Epithelial cell of proximal tubule (primary cell): ENCODE measurements around the gene NFATC3. TPM values are rescaled to one million over a fixed set of nuclear protein-coding genes. Genes with fewer than 3 reads are reported as not detected.

Source experiments
- DNase-seq: peaks from one replicate; pipeline ENCODE4 v3.0.0-alpha.2; 2011; ENCODE audit warnings: low read depth
- H3K4me3 ChIP-seq: 2 replicates; pipeline ENCODE4 v1.5.1; 2011; ENCODE audit warnings: low read depth, mild to moderate bottlenecking, low read length
- total RNA-seq: library from RNA; depleted of rRNA; stranded (reverse); fragments of >200 nt; gene quantifications from 2 replicates; pipeline ENCODE4 v1.2.3, GENCODE V29; 2015
- TF ChIP-seq, protein P1 (sequence below): conservative IDR thresholded peaks from 2 replicates; pipeline ENCODE4 v1.5.1; 2012; ENCODE audit warnings: low read depth, mild to moderate bottlenecking, low read length

The NFATC3 gene
- total RNA-seq, 1 donor from 2014 or later = 24.7 TPM

DNA sequence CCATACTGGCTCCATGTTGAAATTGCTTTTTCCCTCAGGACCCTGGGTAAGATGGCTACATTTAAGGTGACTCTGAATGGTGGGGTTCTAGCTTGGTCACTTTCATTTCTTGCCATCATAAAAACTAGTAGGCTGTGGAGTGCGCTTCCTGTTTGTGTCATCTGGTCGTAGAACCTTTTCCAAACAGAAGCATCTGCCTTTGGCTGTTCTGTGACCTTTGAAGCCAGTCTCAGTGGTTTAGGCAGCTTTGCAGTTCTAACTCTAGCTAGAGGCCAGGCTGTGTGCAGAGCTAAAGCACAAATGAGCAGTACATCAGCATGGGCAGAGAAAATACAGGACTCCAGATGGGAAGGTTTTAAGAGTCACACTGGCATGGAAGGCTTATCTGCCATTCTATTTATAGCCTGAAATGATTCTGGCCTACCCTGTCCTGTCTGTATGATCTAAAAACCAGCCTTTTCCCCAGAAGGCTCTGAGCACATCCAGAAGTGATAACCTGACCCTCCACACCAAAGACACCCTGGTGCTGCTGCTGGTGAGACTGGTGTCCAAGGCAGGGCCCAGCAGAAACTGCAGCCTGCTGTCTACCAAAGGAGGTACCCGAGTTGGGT is 142.1 kb downstream of the NFATC3 start:
- H3K4me3 ChIP-seq = no peak overlapping the region
- TF ChIP-seq, protein P1, sequence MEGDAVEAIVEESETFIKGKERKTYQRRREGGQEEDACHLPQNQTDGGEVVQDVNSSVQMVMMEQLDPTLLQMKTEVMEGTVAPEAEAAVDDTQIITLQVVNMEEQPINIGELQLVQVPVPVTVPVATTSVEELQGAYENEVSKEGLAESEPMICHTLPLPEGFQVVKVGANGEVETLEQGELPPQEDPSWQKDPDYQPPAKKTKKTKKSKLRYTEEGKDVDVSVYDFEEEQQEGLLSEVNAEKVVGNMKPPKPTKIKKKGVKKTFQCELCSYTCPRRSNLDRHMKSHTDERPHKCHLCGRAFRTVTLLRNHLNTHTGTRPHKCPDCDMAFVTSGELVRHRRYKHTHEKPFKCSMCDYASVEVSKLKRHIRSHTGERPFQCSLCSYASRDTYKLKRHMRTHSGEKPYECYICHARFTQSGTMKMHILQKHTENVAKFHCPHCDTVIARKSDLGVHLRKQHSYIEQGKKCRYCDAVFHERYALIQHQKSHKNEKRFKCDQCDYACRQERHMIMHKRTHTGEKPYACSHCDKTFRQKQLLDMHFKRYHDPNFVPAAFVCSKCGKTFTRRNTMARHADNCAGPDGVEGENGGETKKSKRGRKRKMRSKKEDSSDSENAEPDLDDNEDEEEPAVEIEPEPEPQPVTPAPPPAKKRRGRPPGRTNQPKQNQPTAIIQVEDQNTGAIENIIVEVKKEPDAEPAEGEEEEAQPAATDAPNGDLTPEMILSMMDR = no peak
- DNase-seq = no peak

GRCh38 chr16:68227850-68228553 is 142.8 kb downstream of the NFATC3 start:
- H3K4me3 ChIP-seq = no peak overlapping the region
- DNase-seq = no peak
- TF ChIP-seq, protein P1 = no peak

GRCh38 chr16:68228652-68229051 is 143.5 kb downstream of the NFATC3 start:
- H3K4me3 ChIP-seq = no peak overlapping the region
- TF ChIP-seq, protein P1 = no peak
- no peak for DNase-seq

GRCh38 chr16:68229431-68230175 is 144.4 kb downstream of the NFATC3 start:
- TF ChIP-seq, protein P1 = peak; percentile 92
- no peak overlapping the region for H3K4me3 ChIP-seq
- no peak for DNase-seq

- no peak overlapping the region for H3K4me3 ChIP-seq
- no peak for DNase-seq
- TF ChIP-seq, protein P1 = no peak
Observed at GRCh38 chr16:68230176-68230571, 145.0 kb downstream of the NFATC3 start.

GRCh38 chr16:68230956-68231355 is 145.8 kb downstream of the NFATC3 start:
- no peak overlapping the region for H3K4me3 ChIP-seq
- TF ChIP-seq, protein P1 = no peak
- DNase-seq = no peak
